ENCODE data around the gene OSBPL10. TPM values are rescaled to one million over a fixed set of nuclear protein-coding genes. Genes with fewer than 3 reads are reported as not detected.
A peak's percentile ranks its signal among the peaks of the same experiment; 100 is the strongest.
"Not testable (repeated sequence)": the region's sequence is repeated elsewhere in the genome, so short reads cannot be mapped to it uniquely, and the experiment has no call there.

OSBPL10 gene
- total RNA-seq, 1 donor from 2014 or later = 27.8 TPM

DNA sequence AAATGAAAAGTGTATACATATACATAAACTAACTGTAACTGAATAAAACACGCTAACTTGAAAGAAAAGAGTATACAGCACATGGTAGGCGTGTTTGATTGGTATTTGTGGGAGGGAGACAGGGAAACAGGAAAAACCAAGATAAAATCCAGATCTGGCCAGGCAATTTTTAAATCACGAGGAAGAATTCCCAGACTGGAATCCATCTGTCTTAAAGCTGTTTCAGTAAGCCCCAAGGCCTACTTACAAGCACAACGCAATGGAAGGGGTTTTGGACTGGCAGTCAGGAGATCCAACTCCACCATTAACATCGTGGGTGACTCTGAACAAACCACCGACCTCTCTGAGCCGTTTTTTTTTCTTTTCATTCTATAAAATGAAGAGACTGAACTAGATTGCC, 195.8 kb downstream of the OSBPL10 start:
- no peak for DNase-seq (ENCODE audit: low spot score in 2 of 2, unreplicated experiment in 2 of 2)
- peaks cover 25% of the 10 kb centered on the region for H3K9me3 Mint-ChIP-seq
- TF ChIP-seq, protein P1, sequence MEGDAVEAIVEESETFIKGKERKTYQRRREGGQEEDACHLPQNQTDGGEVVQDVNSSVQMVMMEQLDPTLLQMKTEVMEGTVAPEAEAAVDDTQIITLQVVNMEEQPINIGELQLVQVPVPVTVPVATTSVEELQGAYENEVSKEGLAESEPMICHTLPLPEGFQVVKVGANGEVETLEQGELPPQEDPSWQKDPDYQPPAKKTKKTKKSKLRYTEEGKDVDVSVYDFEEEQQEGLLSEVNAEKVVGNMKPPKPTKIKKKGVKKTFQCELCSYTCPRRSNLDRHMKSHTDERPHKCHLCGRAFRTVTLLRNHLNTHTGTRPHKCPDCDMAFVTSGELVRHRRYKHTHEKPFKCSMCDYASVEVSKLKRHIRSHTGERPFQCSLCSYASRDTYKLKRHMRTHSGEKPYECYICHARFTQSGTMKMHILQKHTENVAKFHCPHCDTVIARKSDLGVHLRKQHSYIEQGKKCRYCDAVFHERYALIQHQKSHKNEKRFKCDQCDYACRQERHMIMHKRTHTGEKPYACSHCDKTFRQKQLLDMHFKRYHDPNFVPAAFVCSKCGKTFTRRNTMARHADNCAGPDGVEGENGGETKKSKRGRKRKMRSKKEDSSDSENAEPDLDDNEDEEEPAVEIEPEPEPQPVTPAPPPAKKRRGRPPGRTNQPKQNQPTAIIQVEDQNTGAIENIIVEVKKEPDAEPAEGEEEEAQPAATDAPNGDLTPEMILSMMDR (IDR thresholded peaks at IDR 0.05; ENCODE audit: unreplicated experiment) = no peak
- H3K27ac Mint-ChIP-seq = peak overlapping the region; percentile 40
- peaks cover 3% of the 10 kb centered on the region for H3K4me1 Mint-ChIP-seq
- H3K4me3 Mint-ChIP-seq = no peak overlapping the region
- H3K27me3 Mint-ChIP-seq (ENCODE audit: low read depth) = no peaks in the 10 kb centered on the region
- no peaks in the 10 kb centered on the region for H3K36me3 Mint-ChIP-seq

DNA sequence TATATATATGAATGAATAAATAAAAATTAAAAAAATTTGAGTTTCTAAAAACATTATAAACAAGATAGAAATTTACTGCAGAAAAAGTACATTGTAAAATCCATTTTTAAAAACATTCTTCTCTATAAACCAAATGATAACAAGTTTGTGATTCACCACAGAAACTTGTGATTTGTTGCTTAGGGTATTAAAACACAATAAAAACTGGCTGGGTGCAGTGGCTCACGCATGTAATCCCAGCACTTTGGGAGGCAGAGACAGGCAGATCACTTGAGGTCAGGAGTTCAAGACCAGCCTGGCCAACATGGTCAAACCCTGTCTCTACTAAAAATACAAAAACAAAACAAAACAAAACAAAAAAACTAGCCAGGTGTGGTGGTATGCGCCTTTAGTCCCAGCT, 197.2 kb downstream of the OSBPL10 start:
- not testable (repeated sequence) for H3K36me3 Mint-ChIP-seq; DNase-seq (ENCODE audit: low spot score in 2 of 2, unreplicated experiment in 2 of 2); H3K4me1 Mint-ChIP-seq; H3K27me3 Mint-ChIP-seq (ENCODE audit: low read depth); H3K4me3 Mint-ChIP-seq; H3K27ac Mint-ChIP-seq
- H3K9me3 Mint-ChIP-seq = peaks cover 35% of the 10 kb centered on the region

DNA sequence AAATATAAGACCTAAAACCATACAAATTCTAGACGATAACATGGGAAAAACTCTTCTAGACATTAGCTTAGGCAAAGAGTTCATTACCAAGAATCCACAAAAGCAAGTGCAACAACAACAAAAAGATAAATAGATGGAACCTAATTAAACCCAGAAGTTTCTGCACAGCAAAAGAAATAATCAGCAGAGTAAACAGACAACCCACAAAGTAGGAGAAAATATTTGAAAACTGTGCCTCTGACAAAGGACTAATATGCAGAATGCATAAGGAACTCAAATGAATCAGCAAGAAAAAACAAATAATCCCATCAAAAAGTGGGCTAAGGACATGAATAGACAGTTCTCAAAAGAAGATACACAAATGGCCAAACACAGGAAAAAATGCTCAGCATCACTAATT, 198.8 kb downstream of the OSBPL10 start:
- not testable (repeated sequence) for H3K27me3 Mint-ChIP-seq (ENCODE audit: low read depth); DNase-seq (ENCODE audit: low spot score in 2 of 2, unreplicated experiment in 2 of 2); H3K4me3 Mint-ChIP-seq; H3K4me1 Mint-ChIP-seq; H3K27ac Mint-ChIP-seq; H3K36me3 Mint-ChIP-seq
- H3K9me3 Mint-ChIP-seq = peaks cover 42% of the 10 kb centered on the region

DNA sequence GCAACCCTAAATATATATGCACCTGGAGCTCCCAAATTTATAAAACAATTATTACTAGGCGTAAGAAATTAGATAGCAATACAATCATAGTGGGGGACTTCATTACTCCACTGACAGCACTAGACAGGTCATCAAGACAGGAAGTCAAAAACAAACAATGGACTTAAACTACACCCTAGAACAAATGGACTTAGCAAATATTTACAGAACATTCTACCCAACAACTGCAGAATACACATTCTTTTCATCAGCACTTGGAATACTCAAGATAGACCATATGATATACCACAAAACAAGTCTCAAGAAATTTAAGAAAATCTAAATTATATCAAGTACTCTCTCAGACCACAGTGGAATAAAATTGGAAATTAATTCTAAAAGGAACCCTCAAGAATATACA, 201.5 kb downstream of the OSBPL10 start:
- TF ChIP-seq, protein P1 (IDR thresholded peaks at IDR 0.05; ENCODE audit: unreplicated experiment) = no peak
- Mint-ChIP-seq H3K4me3 (no peak overlapping the region), H3K4me1 (peaks cover 2% of the 10 kb centered on the region), H3K27ac (no peak overlapping the region), H3K36me3 (peaks cover 9% of the 10 kb centered on the region), H3K9me3 (peaks cover 42% of the 10 kb centered on the region), H3K27me3 (ENCODE audit: low read depth) (no peaks in the 10 kb centered on the region)
- no peak for DNase-seq (ENCODE audit: low spot score in 2 of 2, unreplicated experiment in 2 of 2)

DNA sequence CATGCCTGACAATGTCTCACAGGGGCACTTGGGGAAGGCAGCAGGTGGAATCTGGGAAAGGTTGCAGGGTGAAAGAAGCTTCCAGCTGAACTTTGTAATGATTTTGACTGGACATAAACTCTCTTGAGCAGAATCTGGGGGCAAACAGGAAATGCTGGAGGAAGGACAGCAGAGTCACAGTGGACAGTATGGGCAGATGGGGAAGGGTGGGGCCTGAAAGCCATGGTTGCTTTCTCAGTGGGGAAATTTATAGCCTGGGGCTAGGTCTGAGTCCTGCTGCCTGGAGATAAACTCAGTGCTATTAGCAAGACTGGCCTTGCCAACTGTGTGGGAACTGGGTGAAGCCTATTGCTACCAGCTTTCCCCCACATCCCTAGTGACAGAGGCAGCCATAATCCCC, 203.2 kb downstream of the OSBPL10 start:
- Mint-ChIP-seq H3K27me3 (ENCODE audit: low read depth) (no peaks in the 10 kb centered on the region), H3K36me3 (peaks cover 9% of the 10 kb centered on the region), H3K27ac (no peak overlapping the region), H3K4me1 (peaks cover 2% of the 10 kb centered on the region), H3K9me3 (peaks cover 42% of the 10 kb centered on the region), H3K4me3 (no peak overlapping the region)
- TF ChIP-seq, protein P1 (IDR thresholded peaks at IDR 0.05; ENCODE audit: unreplicated experiment) = no peak
- DNase-seq (ENCODE audit: low spot score in 2 of 2, unreplicated experiment in 2 of 2) = no peak

DNA sequence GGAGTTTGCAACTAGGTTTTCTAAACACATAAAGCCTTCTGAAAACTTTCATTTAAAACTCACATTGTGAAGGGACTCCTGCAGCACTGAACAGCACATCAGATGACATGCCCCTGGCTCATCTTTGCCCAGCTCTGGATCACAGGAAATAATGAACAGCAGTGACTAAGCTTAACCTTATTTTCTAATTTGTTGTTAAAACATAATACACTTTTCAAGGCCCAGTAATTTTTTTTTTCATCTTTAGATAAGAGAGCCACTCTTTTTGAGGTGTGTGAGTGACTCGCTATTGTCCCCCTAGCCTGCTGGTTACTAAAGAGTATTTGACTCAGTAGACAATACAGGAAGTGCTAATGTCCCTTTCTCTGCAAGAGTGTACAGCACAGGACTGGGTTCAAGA, 204.0 kb downstream of the OSBPL10 start:
- H3K27me3 Mint-ChIP-seq (ENCODE audit: low read depth) = no peaks in the 10 kb centered on the region
- no peak overlapping the region for H3K27ac Mint-ChIP-seq
- DNase-seq (ENCODE audit: low spot score in 2 of 2, unreplicated experiment in 2 of 2) = no peak
- H3K36me3 Mint-ChIP-seq = peaks cover 9% of the 10 kb centered on the region
- H3K4me3 Mint-ChIP-seq = no peak overlapping the region
- peaks cover 2% of the 10 kb centered on the region for H3K4me1 Mint-ChIP-seq
- TF ChIP-seq, protein P1 (IDR thresholded peaks at IDR 0.05; ENCODE audit: unreplicated experiment) = no peak
- H3K9me3 Mint-ChIP-seq = peaks cover 34% of the 10 kb centered on the region

DNA sequence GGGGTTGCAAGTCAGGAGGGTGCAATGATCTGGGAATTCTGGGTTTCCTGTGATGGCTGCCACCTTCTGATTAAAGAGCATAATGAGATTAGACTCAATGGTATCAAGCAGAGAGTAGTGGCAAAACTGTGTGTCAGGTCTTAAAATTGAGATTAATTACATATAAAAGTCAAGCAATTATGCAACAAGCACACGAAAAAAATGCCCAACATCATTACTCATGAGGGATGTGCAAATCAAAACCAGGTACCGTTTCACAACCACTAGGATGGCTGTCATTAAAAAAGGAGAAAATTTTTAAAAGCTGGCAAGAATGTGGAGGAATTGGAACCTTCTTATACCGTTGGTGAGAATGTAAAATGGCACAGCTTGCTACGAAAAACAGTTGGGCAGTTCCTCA, 205.0 kb downstream of the OSBPL10 start:
- peaks cover 6% of the 10 kb centered on the region for H3K4me1 Mint-ChIP-seq

More for the DNA sequence above, 205.0 kb downstream of the OSBPL10 start:
- H3K9me3 Mint-ChIP-seq = peaks cover 25% of the 10 kb centered on the region
- H3K27ac Mint-ChIP-seq = no peak overlapping the region
- TF ChIP-seq, protein P1 (IDR thresholded peaks at IDR 0.05; ENCODE audit: unreplicated experiment) = no peak
- no peaks in the 10 kb centered on the region for H3K27me3 Mint-ChIP-seq (ENCODE audit: low read depth)
- H3K4me3 Mint-ChIP-seq = no peak overlapping the region
- peaks cover 9% of the 10 kb centered on the region for H3K36me3 Mint-ChIP-seq
- DNase-seq (ENCODE audit: low spot score in 2 of 2, unreplicated experiment in 2 of 2) = no peak

All from mesothelial cell of epicardium (in vitro differentiated cells).